Activated CD8-positive, alpha-beta memory T cell treated with anti-CD3 and anti-CD28 coated beads for 4 hours (primary cell): ENCODE data around the gene ABCA13.

Experiments
- DNase-seq, 2 donors: peaks; one replicate each; pipeline ENCODE4 v3.0.0-alpha.2; 2020; ENCODE audit warnings: low read depth in 2 of 2

The ABCA13 gene

GRCh38 chr7:48366096-48366495 lies 194.8 kb downstream of the ABCA13 start:
- DNase-seq, result no peak

- no peak for DNase-seq
Measured at GRCh38 chr7:48376263-48376662, 205.0 kb downstream of the ABCA13 start.

GRCh38 chr7:48380921-48381320 lies 209.7 kb downstream of the ABCA13 start:
- DNase-seq, result no peak

- no peak for DNase-seq
Measured at GRCh38 chr7:48381571-48381970, 210.3 kb downstream of the ABCA13 start.

GRCh38 chr7:48384180-48384752 lies 213.0 kb downstream of the ABCA13 start:
- no peak for DNase-seq

GRCh38 chr7:48387932-48388331 lies 216.7 kb downstream of the ABCA13 start:
- no peak for DNase-seq

GRCh38 chr7:48388911-48389310 lies 217.7 kb downstream of the ABCA13 start:
- DNase-seq, result no peak

- DNase-seq, result no peak
Measured at GRCh38 chr7:48389977-48390376, 218.7 kb downstream of the ABCA13 start.

GRCh38 chr7:48390388-48391327 lies 219.4 kb downstream of the ABCA13 start:
- no peak for DNase-seq

GRCh38 chr7:48398191-48398590 lies 226.9 kb downstream of the ABCA13 start:
- no peak for DNase-seq

- no peak for DNase-seq
Measured at GRCh38 chr7:48402721-48403120, 231.5 kb downstream of the ABCA13 start.

GRCh38 chr7:48408731-48409130 lies 237.5 kb downstream of the ABCA13 start:
- DNase-seq, result no peak

GRCh38 chr7:48411619-48412018 lies 240.4 kb downstream of the ABCA13 start:
- no peak for DNase-seq

GRCh38 chr7:48414011-48414732 lies 242.9 kb downstream of the ABCA13 start:
- no peak for DNase-seq

GRCh38 chr7:48416327-48416908 lies 245.2 kb downstream of the ABCA13 start:
- DNase-seq, result no peak

GRCh38 chr7:48419401-48419800 lies 248.1 kb downstream of the ABCA13 start:
- no peak for DNase-seq

- no peak for DNase-seq
Measured at GRCh38 chr7:48420206-48420605, 248.9 kb downstream of the ABCA13 start.

- DNase-seq, result no peak
Measured at GRCh38 chr7:48421357-48421756, 250.1 kb downstream of the ABCA13 start.

GRCh38 chr7:48424731-48425130 lies 253.5 kb downstream of the ABCA13 start:
- no peak for DNase-seq

- no peak for DNase-seq
Measured at GRCh38 chr7:48426331-48426965, 255.2 kb downstream of the ABCA13 start.

GRCh38 chr7:48426966-48427555 lies 255.8 kb downstream of the ABCA13 start:
- DNase-seq, result no peak
